ENCODE results near the gene ADARB2.

The ADARB2 gene

DNA sequence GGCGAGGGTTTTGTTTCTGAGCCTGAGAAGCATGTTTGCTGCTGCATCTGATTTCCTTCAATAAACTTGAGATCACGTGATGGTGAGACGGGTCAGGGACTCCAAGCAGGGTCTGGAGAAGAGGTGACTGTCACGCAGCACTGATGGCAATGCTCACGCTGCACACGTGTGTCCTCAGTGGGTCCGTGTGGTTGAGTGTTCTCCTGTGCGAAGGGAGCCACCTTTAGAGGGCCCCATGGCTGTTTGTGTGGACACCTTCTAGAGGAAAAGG, 580.8 kb downstream of the ADARB2 start:
- DNase-seq, result no peak

DNA sequence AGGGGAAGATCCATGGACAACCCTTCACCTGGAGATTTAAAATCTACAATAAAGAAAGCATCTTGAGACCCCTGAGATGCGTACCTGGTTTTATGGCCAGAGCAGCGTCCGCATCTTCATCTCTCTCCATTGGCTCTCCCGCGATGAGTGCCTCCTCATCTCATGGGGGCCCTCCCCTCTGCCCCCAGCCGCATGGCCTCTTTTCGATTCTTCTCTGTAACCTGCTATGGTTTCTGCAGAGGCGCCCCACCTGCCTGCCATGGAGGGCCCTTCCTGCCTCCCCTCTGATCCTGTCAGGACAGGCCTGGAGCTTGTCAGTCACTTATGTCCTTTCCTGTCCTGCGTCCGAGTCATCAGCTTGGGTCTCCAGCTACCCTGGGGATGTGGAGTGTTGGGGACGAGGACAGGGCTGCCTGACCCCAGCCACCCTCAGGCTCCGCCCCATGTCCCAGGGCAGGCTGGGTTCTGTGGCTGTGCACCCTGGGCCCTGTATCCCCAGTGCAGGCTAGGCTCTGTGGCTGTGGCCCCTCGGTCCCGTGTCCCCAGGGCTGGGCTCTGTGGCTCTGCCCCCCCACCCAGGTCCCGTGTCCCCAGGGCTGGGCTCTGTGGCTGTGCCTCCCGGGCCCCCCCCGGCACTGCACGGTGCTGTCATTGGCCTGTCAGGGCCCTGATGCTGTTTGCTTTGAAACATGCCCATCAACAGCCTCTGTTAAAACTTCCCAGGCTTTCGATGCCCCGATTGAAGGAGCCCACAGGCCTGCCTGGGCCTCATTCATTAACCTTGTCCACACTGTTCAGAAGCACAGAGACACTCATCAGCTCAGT, 581.3 kb downstream of the ADARB2 start:
- no peak for DNase-seq

DNA sequence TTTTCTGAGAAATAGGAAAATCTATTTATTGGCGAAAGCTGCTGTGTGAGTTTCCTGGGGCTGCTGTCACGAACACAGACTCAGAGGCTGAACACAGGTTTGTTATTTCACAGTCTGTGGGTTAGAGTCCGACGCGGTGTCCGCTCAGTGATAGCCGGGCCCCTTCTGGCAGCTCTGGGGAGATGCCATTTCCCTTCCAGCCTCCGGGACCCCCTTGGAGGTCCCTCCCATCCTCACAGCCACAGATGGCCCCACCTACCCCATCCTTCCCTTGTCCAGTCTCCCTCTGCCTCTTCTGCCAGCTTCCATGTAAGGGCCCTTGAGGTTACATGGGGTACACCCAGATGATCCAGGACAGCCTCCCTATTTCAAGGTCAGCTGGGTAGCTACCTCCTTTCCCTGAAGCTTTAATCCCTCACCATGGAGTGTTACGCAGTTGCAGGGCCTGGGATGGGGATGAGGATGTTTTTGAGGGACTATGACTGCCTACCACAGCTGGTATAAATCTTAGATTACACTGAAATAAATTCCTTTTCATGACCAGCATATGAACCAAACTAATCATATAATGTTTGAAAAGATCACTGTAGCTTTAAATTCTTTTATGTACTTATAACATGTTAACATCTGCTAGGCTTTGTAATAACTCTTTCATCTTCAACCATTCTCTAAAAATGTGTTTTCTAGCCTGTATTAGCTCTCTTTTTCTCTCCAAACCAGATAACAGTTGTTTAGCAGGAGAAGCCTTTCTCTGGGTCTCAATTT, 582.6 kb downstream of the ADARB2 start:
- no peak for DNase-seq

DNA sequence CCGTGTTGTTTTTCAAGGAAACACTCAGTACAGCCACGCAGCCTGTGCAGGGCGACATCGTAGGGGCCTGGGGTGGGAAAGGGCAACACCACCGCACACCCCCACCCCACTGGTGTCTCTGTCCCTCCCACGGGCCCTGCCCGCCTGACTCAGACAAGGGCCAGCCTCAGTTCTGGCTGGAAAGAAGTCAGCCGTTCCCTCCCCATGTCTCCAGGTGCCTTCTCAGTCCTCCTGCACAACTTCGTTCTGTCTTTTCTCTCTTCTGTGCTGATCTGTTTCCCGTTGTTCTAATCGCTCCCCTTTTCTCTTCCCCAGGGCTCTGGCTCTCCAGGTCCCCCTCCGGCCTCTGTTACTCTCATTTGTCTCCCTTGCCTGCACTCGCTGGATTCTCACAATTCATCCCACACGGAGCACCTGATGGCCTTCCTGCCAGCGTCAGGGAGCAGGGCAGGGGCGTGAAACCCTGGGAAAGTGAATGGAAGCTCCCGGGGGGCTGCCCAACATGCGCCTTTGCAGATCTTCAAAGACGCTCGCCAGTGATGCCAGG, 583.4 kb downstream of the ADARB2 start:
- no peak for DNase-seq

DNA sequence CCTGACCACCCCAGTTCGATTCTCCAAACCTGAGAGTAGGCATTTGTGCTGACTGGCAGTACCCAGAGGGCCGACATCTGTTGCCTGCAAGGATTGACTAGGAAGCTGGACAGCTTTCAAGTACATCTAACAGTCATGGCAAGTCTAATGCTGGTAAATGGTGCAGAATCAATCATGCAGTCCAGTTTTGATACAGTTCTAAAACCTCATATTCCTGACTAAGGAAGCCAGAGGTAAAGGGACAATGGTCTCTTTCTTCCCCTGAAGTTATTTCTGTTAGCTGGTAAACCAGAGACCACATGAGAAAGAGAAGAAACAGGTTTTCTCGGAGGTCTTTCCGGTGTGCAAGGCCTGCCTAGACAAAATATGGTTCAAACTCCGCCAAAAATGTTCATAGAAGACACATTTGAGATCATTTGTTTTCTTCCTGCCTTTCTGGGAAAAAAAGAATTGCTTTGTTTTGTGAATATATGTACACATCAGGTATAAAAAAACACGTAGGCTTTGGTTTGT, 584.0 kb downstream of the ADARB2 start:
- DNase-seq, result no peak

DNA sequence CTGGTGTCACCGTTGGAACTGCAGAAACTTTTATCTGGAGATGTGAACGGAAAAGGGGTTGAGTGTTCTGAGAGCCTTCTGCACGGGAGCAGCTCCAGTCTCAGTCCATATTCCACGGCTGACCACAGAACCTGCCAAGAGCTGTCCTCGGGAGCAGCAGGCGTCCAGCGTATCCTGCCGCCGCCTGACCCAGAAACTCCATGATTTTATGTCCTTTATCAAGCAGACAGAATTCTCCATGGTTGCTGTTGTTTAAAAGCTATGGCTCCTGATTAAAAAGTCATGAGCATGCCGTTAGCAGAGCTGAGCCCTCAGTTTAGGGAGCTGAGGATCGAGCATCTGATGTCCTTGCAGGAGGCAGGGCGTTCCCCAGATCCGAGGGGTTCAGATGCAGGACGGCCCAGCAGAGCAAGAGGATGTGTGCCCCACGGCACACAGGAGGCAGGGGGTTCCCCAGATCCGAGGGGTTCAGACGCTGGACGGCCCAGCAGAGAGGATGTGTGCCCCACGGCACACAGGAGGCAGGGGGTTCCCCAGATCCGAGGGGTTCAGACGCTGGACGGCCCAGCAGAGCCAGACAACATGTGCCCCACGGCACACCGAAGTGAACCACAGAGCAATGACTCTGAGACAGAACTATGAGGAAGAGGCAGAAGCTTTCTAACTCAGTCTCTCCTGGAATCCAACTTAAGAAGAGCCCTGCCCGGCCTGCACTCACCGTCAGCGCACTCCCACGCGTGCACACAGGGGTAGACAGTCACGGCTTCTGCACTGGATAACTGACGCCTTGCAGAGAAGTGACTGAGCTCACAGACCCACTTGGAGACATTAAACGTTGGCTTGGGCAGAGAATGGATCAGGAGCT, 584.7 kb downstream of the ADARB2 start:
- no peak for DNase-seq

DNA sequence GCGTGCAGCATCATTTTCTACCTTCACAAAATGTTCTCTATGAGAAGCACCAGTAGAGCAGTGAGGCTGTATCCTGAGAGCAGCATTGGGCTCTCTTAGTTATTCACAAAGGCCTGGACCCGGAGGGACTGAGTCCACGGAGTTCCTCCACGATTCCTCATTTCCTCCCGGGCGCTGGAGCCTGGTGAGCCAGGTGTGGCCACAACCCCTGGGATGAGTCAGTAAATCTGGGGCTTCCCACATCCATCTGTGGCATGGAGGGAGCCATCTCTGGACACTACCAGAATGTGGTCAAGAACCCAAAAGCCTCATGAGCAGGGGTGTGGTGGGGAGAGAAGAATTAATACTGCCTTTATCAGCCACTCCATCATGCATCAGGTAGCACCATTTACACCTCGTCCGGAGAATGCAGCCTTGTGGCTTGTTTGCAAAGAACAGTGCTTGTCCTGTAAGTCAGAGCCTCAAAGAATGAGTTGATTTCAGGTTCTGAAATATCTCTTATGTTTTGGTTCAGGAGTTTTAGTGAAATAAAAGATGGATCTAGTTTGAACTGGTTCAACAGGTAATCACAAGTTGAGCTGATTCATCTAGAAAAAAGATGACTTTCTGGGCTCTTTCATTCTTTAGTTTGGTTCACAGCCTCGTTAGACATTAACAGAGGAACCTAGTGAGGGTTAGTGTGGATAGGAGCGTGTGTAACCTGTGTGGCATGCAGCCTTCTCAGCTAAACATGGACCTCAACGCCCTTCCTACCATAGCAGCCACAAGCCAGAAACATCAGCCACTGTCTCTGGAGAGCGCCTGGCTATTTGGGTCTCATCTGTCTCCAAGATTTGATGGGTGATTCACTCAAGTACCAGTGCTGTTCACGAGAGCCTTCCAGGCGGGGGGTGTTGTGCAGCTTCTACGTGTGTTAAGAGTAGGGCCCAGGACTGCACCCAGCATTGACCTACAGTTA, 586.0 kb downstream of the ADARB2 start:
- no peak for DNase-seq

DNA sequence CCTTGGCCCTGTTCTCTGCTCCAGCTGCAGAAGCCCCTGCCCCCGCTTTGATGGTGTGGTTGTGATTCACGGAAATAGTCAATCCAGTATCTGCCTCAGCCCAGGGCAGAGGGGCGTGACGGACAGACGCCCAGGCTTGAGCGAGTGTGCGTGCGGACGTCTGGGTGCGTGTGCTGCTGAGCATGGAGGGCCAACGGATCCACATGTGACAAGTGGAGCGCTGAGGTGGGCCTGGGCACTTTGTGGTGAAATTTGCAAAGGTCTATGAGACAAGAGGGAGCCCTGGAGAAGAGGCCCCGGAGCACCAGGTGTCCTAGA, 586.7 kb downstream of the ADARB2 start:
- no peak for DNase-seq

DNA sequence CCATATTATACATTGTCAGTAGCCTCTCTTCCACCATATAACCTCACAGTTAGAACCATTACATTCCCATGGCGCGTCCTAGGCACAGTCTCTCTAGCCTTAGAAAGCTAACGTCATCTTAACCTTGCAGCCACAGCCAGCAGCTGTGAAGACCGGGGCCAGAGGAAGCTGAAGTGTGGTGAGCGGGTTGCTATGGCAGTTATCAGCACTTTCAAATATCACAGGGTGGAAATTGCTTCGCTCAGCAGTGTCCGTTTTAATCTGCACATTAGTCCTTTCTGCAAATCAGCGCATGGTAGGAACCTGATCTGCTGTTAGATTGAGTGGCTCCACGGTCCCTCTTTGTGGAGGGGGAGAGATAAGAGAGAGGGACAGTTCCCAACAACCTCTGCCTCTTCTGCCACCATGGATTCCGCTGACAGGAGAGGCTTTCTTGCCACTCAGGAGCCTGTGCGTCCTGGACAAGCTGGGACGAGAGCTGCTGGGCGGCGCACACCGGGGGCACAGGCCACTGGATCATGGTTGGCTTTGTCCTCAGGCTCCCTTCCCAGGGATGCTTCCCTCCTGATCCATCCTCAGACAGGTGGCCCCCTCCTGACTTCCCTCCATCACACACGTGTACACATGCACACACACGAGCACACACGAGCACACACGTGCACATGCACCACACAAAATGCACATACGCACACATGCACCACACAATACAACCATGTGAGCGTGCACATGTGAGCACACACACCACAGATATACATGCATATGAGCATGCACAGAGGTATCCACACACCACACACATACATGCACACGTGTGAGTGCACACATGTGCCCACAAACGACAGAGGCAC, 587.3 kb downstream of the ADARB2 start:
- DNase-seq, result no peak

DNA sequence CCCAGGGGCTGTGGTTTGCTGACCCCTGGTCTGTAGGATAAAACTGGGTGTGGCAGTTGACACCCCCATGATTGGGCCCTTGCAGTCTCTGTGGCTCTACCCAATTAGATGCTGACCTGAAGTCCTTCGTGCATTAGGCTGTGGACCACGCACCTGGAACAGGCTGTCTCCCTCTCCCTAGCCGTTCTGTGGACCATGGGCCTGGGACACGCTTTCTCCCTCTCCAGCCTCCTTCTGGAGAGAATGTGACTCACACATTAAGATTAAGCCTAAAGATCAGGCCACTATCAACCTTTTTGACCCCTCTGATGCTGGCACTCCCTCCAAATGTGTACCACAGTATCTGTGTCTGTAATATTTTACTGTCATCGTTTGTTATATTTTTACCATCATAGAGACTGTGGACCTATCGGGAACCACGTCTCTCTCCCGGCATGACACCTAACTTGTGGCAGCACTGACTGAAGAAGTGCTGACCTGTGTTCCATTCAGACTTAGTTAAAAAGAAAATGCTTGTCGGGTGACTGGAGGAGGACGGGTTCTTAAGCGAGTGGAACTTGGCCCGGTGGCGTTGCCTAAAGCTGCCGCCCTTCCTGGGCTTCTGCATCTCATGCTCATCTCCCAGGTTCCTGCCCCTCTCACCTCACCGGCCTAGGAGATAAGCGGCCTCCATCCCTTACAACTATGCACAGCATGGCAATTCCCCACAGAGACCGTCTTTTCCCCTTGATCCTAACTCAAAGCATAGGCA, 588.3 kb downstream of the ADARB2 start:
- DNase-seq, result no peak

DNA sequence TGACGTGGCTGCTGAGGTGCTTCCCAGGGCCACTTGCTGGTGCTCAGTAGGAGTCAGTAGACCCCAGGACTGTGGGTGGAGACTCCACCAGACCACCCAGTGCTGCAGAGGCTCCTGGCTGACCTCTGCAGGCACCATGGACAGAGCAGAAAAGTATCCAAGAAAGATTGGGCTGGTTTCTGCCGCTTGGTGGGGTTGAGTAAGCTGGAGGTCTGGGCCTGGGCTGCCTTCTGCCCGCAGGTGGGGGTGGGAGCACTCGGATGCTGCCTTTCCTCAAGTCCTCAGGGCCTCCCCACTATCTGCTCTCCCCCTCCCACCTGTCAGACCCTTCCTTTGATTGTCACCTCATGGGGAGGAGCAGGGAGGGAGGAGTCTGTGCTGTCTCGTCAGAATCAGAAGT, 589.5 kb downstream of the ADARB2 start:
- no peak for DNase-seq

DNA sequence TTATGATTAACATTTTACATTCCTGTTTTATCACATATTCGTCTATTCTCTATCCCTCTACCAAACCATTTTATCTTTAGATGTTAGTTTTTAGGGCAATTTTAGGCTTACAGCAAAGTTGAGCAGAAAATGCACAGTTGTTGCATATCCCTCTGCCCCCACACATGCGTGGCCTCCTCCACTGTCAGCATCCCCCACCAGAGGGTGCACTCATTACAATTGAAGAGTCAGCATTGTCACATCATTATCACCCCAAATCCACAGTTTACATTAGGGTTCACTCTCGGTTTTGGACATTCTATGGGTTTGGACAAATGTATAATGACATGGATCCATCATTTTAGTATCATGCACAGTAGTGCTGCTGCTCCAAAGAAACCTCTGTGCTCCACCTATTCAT, 594.7 kb downstream of the ADARB2 start:
- DNase-seq, result no peak

DNA sequence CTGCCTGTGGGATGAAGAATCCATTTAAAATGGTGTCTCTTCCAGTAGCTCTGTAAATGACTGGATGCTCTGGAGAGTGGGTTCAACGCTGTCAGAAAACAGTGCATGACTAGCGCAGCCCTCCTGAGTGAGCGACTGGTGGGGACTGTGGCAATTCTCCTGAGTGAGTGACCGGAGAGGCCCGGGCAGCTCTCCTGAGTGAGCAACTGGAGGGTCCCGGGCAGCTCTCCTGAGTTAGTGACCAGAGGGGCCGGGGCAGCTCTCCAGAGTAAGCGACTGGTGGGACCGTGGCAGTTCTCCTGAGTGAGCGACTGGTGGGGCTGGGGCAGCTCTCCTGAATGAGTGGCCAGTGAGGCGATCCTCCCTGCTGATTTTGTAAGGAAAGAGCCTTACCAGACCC, 595.6 kb downstream of the ADARB2 start:
- no peak for DNase-seq

DNA sequence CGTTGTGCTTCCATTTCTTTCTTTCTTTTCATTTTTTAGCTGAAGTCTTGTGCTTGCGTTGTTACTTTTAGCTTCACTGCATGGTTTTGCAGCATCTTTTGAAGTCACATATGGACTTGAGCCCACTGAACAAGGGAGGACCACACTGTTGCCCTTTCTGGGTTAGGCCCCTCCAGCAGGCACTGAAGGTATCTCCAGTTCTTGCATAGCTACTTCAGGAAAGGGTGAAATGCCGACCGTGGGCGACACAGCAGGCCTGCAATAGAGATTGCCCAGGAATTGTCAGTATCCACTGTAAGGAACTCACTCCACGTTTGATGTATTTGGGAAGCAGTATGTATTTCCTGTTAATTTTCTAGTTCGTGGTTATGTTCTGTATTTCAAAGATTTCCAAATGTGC, 596.1 kb downstream of the ADARB2 start:
- DNase-seq, result no peak

DNA sequence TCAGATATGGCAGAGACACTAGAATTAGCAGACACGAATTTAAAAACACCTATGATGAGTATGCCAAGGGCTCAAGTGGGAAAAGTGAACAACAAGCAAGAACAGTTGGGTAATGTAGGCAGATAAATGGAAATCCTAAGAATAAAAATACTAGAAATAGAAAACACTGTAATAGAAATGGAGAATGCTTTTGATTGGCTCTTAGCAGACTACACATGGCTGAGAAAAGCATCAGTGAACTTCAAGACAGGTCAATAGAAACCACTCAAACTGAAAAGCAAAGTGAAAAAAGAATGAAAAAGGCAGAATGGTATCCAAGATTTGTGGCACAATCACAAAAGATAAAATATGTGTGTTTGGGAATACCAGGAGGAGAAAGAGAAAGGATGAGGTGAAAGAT, 598.8 kb downstream of the ADARB2 start:
- DNase-seq, result no peak

DNA sequence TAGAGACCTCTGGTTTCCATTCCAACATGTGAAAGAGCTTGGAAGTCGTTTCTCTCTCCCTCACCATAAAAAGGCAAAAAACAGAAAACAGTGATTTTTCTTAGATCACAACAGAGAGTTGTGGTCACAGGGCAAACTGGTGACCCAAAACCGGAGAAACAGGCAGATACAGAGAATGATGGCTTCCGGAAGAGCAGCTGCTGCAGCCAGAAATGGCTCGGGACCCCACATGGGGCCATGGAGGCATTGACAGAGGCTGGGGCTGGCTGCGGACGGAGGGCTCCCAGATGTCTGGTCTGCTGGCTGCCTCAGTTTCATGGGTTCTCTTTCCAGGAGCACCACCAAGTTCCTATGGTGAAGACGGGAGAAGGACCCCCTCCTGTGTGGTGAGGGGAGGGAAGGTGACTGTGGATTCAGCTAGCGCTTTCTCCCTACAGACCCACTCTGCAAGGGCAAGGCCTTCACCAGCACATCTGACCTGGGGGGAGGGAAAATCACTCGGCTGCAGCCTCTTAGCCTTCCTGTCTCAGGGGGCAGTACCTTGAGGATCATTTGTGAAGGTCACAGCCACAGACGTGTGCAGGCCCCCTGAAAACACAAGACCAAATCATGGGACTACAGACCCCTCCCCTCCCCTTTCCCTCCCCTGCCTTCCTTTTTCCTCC, 599.7 kb downstream of the ADARB2 start:
- no peak for DNase-seq

DNA sequence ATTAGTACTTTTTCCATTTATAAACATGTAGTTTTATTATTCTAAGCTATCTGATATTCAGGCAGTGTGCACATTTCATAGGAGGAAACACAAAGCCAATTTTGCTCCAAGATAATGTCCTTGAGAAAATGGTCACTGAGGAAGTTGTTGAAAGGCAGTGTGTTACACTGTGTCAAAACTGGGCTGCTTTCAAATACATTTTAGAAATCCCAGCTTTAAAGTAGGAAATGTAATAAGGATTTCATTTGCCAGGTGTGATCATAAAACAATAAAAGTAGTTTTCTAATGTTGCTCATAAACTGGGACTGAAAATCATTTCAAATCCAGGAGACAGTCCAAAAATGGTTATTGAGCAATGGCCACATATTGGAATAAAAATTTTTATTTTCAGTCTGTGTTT, 601.1 kb downstream of the ADARB2 start:
- no peak for DNase-seq

DNA sequence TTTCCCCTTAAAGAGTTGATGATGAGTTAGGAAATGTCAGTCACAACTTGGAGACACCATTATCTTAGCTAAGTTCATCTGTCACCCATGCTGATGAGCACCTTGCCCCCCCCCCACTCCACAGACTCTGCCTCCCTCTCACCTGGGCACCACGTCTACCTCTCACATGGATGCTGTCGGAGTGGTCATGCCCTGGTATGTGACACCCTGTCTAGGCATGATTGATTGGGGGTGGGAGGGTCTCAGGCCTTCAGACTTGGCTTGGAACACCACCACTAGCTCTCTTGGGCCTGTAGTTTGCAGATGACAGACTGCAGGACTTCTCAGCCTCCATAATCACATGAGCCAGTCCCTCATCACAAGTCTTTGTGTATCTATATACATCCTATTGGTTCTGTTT, 603.2 kb downstream of the ADARB2 start:
- DNase-seq, result no peak

DNA sequence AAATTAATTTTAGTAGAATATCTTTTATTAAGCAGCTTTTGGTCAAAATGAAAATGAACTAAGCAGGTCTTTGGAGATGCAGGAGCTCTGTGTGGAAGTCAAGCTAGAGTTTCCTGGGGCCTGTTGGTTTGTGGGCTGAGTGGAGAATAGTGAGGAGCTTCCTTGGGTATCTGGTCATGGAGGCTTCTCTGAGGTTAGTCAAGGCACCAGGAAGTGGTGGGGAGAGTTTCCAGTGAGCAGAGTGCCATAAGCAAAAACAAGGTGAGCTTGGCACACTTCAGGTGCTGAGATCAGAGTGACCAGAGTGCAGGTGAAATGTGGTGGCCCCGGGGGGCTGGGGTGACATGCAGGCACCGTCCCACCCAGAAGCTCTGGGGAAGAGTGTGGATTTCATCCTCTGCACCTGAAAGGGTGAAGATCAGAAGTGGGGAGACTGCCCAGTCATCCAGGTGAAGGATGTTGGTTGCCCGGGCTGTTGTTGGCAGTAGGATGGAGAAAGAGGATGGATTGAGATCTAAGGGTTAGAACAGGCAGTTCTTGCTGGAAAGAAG, 603.8 kb downstream of the ADARB2 start:
- no peak for DNase-seq

DNA sequence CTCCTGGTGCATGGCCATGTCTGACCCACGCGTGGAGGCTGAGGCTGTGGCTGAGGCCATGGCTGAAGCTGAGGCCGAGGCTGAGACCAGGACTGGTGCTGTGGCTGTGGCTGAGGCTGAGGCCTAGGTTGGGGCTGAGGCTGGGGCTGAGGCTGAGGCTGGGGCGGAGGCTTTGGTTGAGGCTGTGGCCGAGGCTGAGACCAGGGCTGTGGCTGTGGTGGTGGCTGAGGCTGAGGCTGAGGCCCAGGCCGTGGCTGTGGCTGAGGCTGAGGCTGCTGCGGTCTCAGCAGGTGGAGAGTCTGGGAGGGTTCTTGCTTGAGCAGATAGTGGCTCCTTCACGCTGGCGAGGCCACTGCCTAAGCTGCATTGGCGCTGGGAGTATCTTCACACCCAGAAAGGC, 604.7 kb downstream of the ADARB2 start:
- no peak for DNase-seq

Data from NCI-H69 (cell line).